Ishikawa (cell line): ENCODE measurements around the gene GJA10.

Source experiments
- CEBPB ChIP-seq: IDR thresholded peaks from 2 replicates; pipeline ENCODE4 v1.6.1; 2012
- CREB1 ChIP-seq: IDR thresholded peaks from 2 replicates; pipeline ENCODE4 v1.6.1; 2012; ENCODE audit warnings: low read depth
- EGR1 ChIP-seq: IDR thresholded peaks from 2 replicates; pipeline ENCODE4 v1.6.1; 2012
- EP300 ChIP-seq: IDR thresholded peaks from 2 replicates; pipeline ENCODE4 v1.6.1; 2012; ENCODE audit warnings: borderline replicate concordance
- FOXM1 ChIP-seq: IDR thresholded peaks from 2 replicates; pipeline ENCODE4 v1.6.1; 2012; ENCODE audit warnings: low read depth, borderline replicate concordance
- MAX ChIP-seq: IDR thresholded peaks from 2 replicates; pipeline ENCODE4 v1.6.1; 2012
- NFIC ChIP-seq: IDR thresholded peaks from 2 replicates; pipeline ENCODE4 v1.6.1; 2012
- RAD21 ChIP-seq: IDR thresholded peaks from 2 replicates; pipeline ENCODE4 v1.6.1; 2012; ENCODE audit warnings: low read depth
- REST ChIP-seq: IDR thresholded peaks from 2 replicates; pipeline ENCODE4 v1.6.1; 2012; ENCODE audit warnings: low read depth, mild to moderate bottlenecking
- TAF1 ChIP-seq: IDR thresholded peaks from 2 replicates; pipeline ENCODE4 v1.6.1; 2012; ENCODE audit warnings: low read depth, mild to moderate bottlenecking
- TCF12 ChIP-seq: IDR thresholded peaks from 2 replicates; pipeline ENCODE4 v1.6.1; 2012; ENCODE audit warnings: low read depth
- TEAD4 ChIP-seq: IDR thresholded peaks from 2 replicates; pipeline ENCODE4 v1.6.1; 2012
- USF1 ChIP-seq: IDR thresholded peaks from 2 replicates; pipeline ENCODE4 v1.6.1; 2012
- YY1 ChIP-seq: IDR thresholded peaks from 2 replicates; pipeline ENCODE4 v1.6.1; 2012; ENCODE audit warnings: low read depth
- ZBTB7A ChIP-seq: IDR thresholded peaks from 2 replicates; pipeline ENCODE4 v1.6.1; 2012; ENCODE audit warnings: low read depth

GJA10 gene

GRCh38 chr6:89887452-89888137 is 6.7 kb upstream of the GJA10 start:
- no peak for TF ChIP-seq TEAD4
- TF ChIP-seq FOXM1, result no peak
- TF ChIP-seq RAD21, result no peak
- no peak for TF ChIP-seq EP300
- no peak for TF ChIP-seq ZBTB7A
- TF ChIP-seq REST, result 0 out of 2 replicates have a peak, but pooled peaks have one; percentile 12
- peak; percentile 91 for TF ChIP-seq MAX
- TF ChIP-seq TCF12, result no peak
- no peak for TF ChIP-seq CEBPB
- peak; percentile 64; the same call in 1 of the 2 replicates for TF ChIP-seq EGR1
- no peak for TF ChIP-seq YY1
- no peak for TF ChIP-seq USF1
- no peak for TF ChIP-seq CREB1
- TF ChIP-seq TAF1, result no peak
- no peak for TF ChIP-seq NFIC

GRCh38 chr6:89888138-89888514 is 6.1 kb upstream of the GJA10 start:
- TF ChIP-seq USF1 (no peak), TAF1 (no peak), TCF12 (no peak), EP300 (no peak), FOXM1 (no peak), MAX (no peak), REST (no peak), CREB1 (no peak), YY1 (no peak), EGR1 (no peak), NFIC (no peak), TEAD4 (no peak)

GRCh38 chr6:89888871-89889270 is 5.4 kb upstream of the GJA10 start:
- TF ChIP-seq TAF1, result no peak
- no peak for TF ChIP-seq REST
- no peak for TF ChIP-seq RAD21
- TF ChIP-seq NFIC, result no peak
- TF ChIP-seq EGR1, result no peak
- no peak for TF ChIP-seq MAX
- TF ChIP-seq ZBTB7A, result no peak
- no peak for TF ChIP-seq CREB1
- no peak for TF ChIP-seq FOXM1
- no peak for TF ChIP-seq TEAD4
- TF ChIP-seq USF1, result no peak
- TF ChIP-seq TCF12, result no peak
- no peak for TF ChIP-seq YY1
- TF ChIP-seq CEBPB, result no peak
- TF ChIP-seq EP300, result no peak
